Measurements from ENCODE around the gene FAM169A. TPM values are rescaled to one million over a fixed set of nuclear protein-coding genes. Genes with fewer than 3 reads are reported as not detected.
A peak's percentile ranks its signal among the peaks of the same experiment; 100 is the strongest.
"Not testable (repeated sequence)": the region's sequence is repeated elsewhere in the genome, so short reads cannot be mapped to it uniquely, and the experiment has no call there.

The FAM169A gene
- total and polyA plus RNA-seq, 12 donors, result 0.25 to 10.6 (median 4.4) TPM

DNA sequence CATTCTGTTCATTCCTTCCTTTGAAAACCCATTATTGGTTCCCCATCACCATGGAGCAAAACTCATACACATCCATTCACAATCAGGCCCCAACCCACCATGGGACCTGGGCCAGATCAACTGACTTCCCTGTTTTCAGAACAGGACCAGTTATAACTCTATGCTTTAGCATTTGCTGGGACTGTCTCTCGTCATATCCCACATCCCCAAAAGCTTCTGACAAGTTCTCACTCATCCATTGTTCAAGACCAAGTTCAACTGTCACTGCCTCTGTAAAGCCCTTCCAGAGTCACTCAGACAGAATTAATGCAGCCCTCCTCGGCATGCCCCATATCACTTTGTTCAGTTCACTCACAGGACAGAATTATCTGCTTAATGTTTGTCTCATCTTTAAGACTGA lies 4.0 kb downstream of the FAM169A start:
- peaks cover 0 to 52% (median 38%) of the 10 kb centered on the region in 7 donors for H3K27me3 ChIP-seq
- no peak for ATAC-seq
- H3K4me1 ChIP-seq, result peaks cover 0 to 14% (median 6%) of the 10 kb centered on the region in 9 donors
- TF ChIP-seq, protein P1, sequence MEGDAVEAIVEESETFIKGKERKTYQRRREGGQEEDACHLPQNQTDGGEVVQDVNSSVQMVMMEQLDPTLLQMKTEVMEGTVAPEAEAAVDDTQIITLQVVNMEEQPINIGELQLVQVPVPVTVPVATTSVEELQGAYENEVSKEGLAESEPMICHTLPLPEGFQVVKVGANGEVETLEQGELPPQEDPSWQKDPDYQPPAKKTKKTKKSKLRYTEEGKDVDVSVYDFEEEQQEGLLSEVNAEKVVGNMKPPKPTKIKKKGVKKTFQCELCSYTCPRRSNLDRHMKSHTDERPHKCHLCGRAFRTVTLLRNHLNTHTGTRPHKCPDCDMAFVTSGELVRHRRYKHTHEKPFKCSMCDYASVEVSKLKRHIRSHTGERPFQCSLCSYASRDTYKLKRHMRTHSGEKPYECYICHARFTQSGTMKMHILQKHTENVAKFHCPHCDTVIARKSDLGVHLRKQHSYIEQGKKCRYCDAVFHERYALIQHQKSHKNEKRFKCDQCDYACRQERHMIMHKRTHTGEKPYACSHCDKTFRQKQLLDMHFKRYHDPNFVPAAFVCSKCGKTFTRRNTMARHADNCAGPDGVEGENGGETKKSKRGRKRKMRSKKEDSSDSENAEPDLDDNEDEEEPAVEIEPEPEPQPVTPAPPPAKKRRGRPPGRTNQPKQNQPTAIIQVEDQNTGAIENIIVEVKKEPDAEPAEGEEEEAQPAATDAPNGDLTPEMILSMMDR (IDR thresholded peaks at IDR 0.05), result no peak
- intact Hi-C loops (cut with DNase I), result no loop called here
- no peaks in the 10 kb centered on the region for H3K9me3 ChIP-seq
- no peak for DNase-seq
- H3K4me3 ChIP-seq, result no peak overlapping the region
- no peak overlapping the region for H3K27ac ChIP-seq
- WGBS, 2 donors, result 73 to 79% methylated on average over 2 of the region's 2 CpGs
- no peaks in the 10 kb centered on the region for H3K36me3 ChIP-seq

DNA sequence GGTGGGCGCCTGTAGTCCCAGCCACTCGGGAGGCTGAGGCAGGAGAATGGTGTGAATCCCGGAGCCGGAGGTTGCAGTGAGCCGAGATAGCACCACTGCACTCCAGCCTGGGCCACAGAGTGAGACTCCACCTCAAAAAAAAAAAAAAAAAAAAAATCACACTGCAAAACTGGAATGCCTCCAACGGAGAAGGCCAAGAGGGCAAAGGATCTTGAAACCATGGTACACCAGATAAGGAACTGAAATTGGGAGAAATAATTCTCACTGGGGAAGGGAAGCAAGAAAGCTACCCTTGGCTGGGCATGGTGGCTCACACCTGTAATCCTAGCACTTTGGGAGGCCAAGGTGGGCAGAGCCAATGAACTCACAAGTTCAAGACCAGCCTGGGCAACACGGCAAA lies 9.2 kb downstream of the FAM169A start:
- H3K4me1 ChIP-seq; H3K4me3 ChIP-seq; DNase-seq; ATAC-seq; H3K27me3 ChIP-seq; H3K36me3 ChIP-seq; intact Hi-C loops (cut with DNase I); H3K27ac ChIP-seq: not testable (repeated sequence)
- 93% methylated on average over 7 of the region's 7 CpGs for WGBS, 2 donors
- H3K9me3 ChIP-seq, result peaks cover 0 to 16% (median 0%) of the 10 kb centered on the region in 11 donors

DNA sequence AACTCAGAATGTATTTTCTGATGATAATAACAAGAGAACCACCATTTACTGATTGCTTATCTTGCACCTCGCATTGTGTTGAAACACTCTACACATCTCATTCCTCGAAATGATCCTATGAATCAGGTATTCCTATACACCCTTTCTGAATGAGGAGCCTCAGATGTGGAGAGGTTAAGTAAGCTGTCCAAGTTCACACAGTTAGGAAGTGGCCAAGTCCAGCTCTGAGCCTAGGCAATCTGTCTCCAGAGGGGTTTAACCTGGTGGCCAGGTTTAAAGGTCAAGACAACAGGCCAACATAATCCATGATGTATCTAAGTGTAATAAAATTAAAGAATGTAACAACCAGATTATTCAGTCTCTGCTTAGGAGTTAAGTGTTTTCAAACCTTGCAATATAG lies 12.9 kb downstream of the FAM169A start:
- no peak overlapping the region for H3K4me3 ChIP-seq
- intact Hi-C loops (cut with DNase I), result no loop called here
- TF ChIP-seq, protein P1 (IDR thresholded peaks at IDR 0.05), result no peak
- 85 to 92% methylated on average over 2 of the region's 2 CpGs for WGBS, 2 donors
- H3K4me1 ChIP-seq, result peaks cover 0 to 15% (median 0%) of the 10 kb centered on the region in 9 donors
- H3K36me3 ChIP-seq, result no peaks in the 10 kb centered on the region
- no peaks in the 10 kb centered on the region for H3K27me3 ChIP-seq
- H3K9me3 ChIP-seq, result peaks cover 0 to 16% (median 0%) of the 10 kb centered on the region in 11 donors
- ATAC-seq (no peak), DNase-seq (no peak)
- no peak overlapping the region for H3K27ac ChIP-seq

DNA sequence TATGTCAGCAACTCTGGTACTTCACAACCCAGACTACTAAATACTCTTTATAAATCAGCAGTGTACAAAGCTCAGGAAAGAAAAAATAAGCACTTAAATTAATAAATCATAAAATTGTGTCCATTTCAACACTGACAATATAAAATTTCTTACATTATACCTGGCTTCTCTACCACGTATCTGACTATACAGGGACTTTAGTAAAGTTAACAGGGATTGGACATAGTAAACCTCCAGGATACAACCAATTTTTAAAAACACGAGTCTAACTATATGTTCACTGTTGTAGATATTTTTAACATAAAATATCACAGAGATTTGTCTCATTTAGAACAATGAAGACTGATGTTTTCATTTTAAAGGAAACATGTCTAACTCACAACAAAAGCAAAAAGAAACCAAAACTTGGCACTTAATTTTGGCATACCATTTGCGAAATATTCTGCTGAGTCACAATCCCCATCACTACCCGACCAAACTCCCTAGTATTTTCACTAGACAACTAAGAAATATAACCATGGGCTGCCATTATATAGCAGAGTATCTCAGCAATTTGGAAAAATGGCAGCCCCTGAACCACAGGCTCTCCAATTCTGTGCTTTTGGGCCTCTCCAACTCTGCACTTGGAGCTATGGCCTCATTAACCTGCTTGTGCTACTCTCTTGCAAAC lies 14.4 kb downstream of the FAM169A start:
- Histone ChIP-seq H3K9me3 (peaks cover 0 to 15% (median 0%) of the 10 kb centered on the region in 11 donors), H3K27ac (peak overlapping the region in 1 of 10 donors; percentile 27), H3K27me3 (no peaks in the 10 kb centered on the region), H3K36me3 (no peaks in the 10 kb centered on the region), H3K4me3 (peak overlapping the region in 1 of 10 donors; percentile 16), H3K4me1 (peaks cover 0 to 15% (median 0%) of the 10 kb centered on the region in 9 donors)
- ATAC-seq (no peak), DNase-seq (no peak)
- 61 to 76% methylated on average over 4 of the region's 4 CpGs for WGBS, 2 donors
- intact Hi-C loops (cut with DNase I), result no loop called here
- TF ChIP-seq, protein P1 (IDR thresholded peaks at IDR 0.05), result no peak

DNA sequence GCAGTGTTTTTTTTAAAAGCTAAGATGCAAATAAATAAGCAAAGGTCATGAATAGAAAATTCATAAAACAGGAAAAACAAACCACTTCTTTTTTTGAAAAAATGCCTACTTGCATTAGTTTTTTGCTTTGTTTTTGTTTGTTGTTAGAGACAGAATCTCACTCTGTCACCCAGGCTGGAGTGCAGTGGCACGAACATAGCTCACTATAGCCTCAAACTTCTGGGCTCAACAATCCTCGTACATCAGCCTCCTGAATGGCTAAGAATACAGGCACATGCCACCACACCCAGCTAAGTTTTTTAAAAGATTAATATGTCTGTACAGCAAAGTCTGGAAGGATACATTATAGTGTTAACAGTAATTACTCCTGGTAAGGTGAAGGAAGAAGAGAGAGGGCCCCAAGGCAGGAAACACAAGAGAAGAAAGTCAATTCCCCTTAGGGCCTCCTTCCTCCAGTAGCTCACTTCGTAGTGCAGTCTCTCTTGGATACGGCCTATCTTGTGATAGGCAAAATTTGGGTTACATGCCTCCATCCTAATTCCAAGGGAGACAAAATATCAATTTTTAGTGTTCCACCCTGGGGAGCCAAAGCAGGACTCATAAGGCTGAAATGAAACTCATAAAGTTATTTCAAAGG lies 15.3 kb downstream of the FAM169A start:
- no peak overlapping the region for H3K27ac ChIP-seq
- ATAC-seq (no peak), DNase-seq (no peak)
- H3K36me3 ChIP-seq, result no peaks in the 10 kb centered on the region
- no peak overlapping the region for H3K4me3 ChIP-seq
- intact Hi-C loops (cut with DNase I), result no loop called here
- TF ChIP-seq, protein P1 (IDR thresholded peaks at IDR 0.05), result no peak
- H3K4me1 ChIP-seq, result peaks cover 0 to 15% (median 0%) of the 10 kb centered on the region in 9 donors
- 68 to 79% methylated on average over 4 of the region's 4 CpGs for WGBS, 2 donors
- H3K9me3 ChIP-seq, result peaks cover 0 to 9% (median 0%) of the 10 kb centered on the region in 11 donors
- H3K27me3 ChIP-seq, result no peaks in the 10 kb centered on the region

Data from heart right ventricle (tissue), 16 donors.